Activated T-helper 9 cell treated with anti-CD3 and anti-CD28 coated beads, Interleukin-2, amount 50 U/mL, for 16 hours (primary cell): ENCODE measurements around the gene RB1.

Experiments
- DNase-seq: peaks from one replicate; pipeline ENCODE4 v3.0.0-alpha.2; 2020; ENCODE audit warnings: low read depth

RB1 gene

GRCh38 chr13:48303359-48304142 lies at the start of gene RB1:
TSS of gene RB1 (plus strand) at chr13:48303751. CDS start at chr13:48303913, 162 bp downstream.
- DNase-seq: peak; percentile 86

- no peak for DNase-seq
Measured at GRCh38 chr13:48253849-48254248, 49.7 kb upstream of the RB1 start.

- DNase-seq: no peak
Measured at GRCh38 chr13:48255090-48255489, 48.5 kb upstream of the RB1 start.

GRCh38 chr13:48255954-48256353 lies 47.6 kb upstream of the RB1 start:
- DNase-seq: no peak

- no peak for DNase-seq
Measured at GRCh38 chr13:48258002-48258401, 45.5 kb upstream of the RB1 start.

GRCh38 chr13:48258430-48258829 lies 45.1 kb upstream of the RB1 start:
- no peak for DNase-seq

- no peak for DNase-seq
Measured at GRCh38 chr13:48260970-48261369, 42.6 kb upstream of the RB1 start.

- DNase-seq: no peak
Measured at GRCh38 chr13:48263196-48263595, 40.4 kb upstream of the RB1 start.

GRCh38 chr13:48264058-48264457 lies 39.5 kb upstream of the RB1 start:
- DNase-seq: no peak

- no peak for DNase-seq
Measured at GRCh38 chr13:48265217-48265815, 38.2 kb upstream of the RB1 start.

GRCh38 chr13:48266150-48266549 lies 37.4 kb upstream of the RB1 start:
- no peak for DNase-seq

GRCh38 chr13:48266701-48267639 lies 36.6 kb upstream of the RB1 start:
- no peak for DNase-seq

GRCh38 chr13:48268019-48268418 lies 35.5 kb upstream of the RB1 start:
- no peak for DNase-seq

- no peak for DNase-seq
Measured at GRCh38 chr13:48273346-48273745, 30.2 kb upstream of the RB1 start.

- no peak for DNase-seq
Measured at GRCh38 chr13:48275507-48275906, 28.0 kb upstream of the RB1 start.

GRCh38 chr13:48278806-48279205 lies 24.7 kb upstream of the RB1 start:
- DNase-seq: no peak

GRCh38 chr13:48281556-48281955 lies 22.0 kb upstream of the RB1 start:
- no peak for DNase-seq

- no peak for DNase-seq
Measured at GRCh38 chr13:48291730-48292129, 11.8 kb upstream of the RB1 start.

- no peak for DNase-seq
Measured at GRCh38 chr13:48292650-48293049, 10.9 kb upstream of the RB1 start.

GRCh38 chr13:48294653-48295052 lies 8.9 kb upstream of the RB1 start:
- DNase-seq: no peak

GRCh38 chr13:48295271-48295670 lies 8.3 kb upstream of the RB1 start:
- DNase-seq: no peak

GRCh38 chr13:48296528-48296927 lies 7.0 kb upstream of the RB1 start:
- no peak for DNase-seq
